Measurements from ENCODE around the gene FBL. TPM values are rescaled to one million over a fixed set of nuclear protein-coding genes. Genes with fewer than 3 reads are reported as not detected.
"Not testable (repeated sequence)": the region's sequence is repeated elsewhere in the genome, so short reads cannot be mapped to it uniquely, and the experiment has no call there.

The FBL gene
- total RNA-seq, 4 donors from 2014 or later, result 167 to 224 (median 174) TPM

GRCh38 chr19:39884721-39885120 lies 38.5 kb upstream of the FBL start:
- H3K4me3 ChIP-seq (ENCODE audit: low read depth, poor library complexity, severe bottlenecking); intact Hi-C loops (cut with DNase I; ENCODE audit: low total_unique reads): not testable (repeated sequence)
- 73 to 80% methylated on average over 5 to 6 of the region's 9 CpGs for WGBS, 2 donors
- peak in 1 of 2 donors; percentile 82 for DNase-seq (ENCODE audit: low spot score in 2 of 2)

GRCh38 chr19:39882645-39883044 lies 36.5 kb upstream of the FBL start:
- WGBS, 2 donors, result 84 to 86% methylated on average over 7 of the region's 10 CpGs
- DNase-seq (ENCODE audit: low spot score in 2 of 2); H3K4me3 ChIP-seq (ENCODE audit: low read depth, poor library complexity, severe bottlenecking); intact Hi-C loops (cut with DNase I; ENCODE audit: low total_unique reads): not testable (repeated sequence)

GRCh38 chr19:39881495-39882110 lies 35.4 kb upstream of the FBL start:
- intact Hi-C loops (cut with DNase I; ENCODE audit: low total_unique reads); H3K4me3 ChIP-seq (ENCODE audit: low read depth, poor library complexity, severe bottlenecking): not testable (repeated sequence)
- WGBS, 2 donors, result 26 to 32% methylated on average over 11 to 15 of the region's 15 CpGs
- peak in 1 of 2 donors; percentile 65 for DNase-seq (ENCODE audit: low spot score in 2 of 2)

GRCh38 chr19:39880241-39880640 lies 34.1 kb upstream of the FBL start:
- WGBS, 2 donors, result 78 to 94% methylated on average over 4 of the region's 5 CpGs
- intact Hi-C loops (cut with DNase I; ENCODE audit: low total_unique reads), result not testable (repeated sequence)

GRCh38 chr19:39879796-39880195 lies 33.6 kb upstream of the FBL start:
- H3K4me3 ChIP-seq (ENCODE audit: low read depth, poor library complexity, severe bottlenecking); intact Hi-C loops (cut with DNase I; ENCODE audit: low total_unique reads): not testable (repeated sequence)
- WGBS, 2 donors, result 92% methylated on average over 5 to 6 of the region's 8 CpGs
- DNase-seq (ENCODE audit: low spot score in 2 of 2), result peak in 1 of 2 donors; percentile 31

More at GRCh38 chr19:39880241-39880640, 34.1 kb upstream of the FBL start:
- DNase-seq (ENCODE audit: low spot score in 2 of 2), result peak in 1 of 2 donors; percentile 68
- H3K4me3 ChIP-seq (ENCODE audit: low read depth, poor library complexity, severe bottlenecking), result not testable (repeated sequence)

GRCh38 chr19:39878866-39879265 lies 32.7 kb upstream of the FBL start:
- intact Hi-C loops (cut with DNase I; ENCODE audit: low total_unique reads), result not testable (repeated sequence)
- peak in 1 of 2 donors; percentile 80 for DNase-seq (ENCODE audit: low spot score in 2 of 2)
- 80 to 85% methylated on average over 11 of the region's 11 CpGs for WGBS, 2 donors

GRCh38 chr19:39878398-39878797 lies 32.2 kb upstream of the FBL start:
- TF ChIP-seq POLR2A (IDR thresholded peaks at IDR 0.05) (no peak), CTCF (IDR thresholded peaks at IDR 0.05) (no peak)
- no peak for DNase-seq (ENCODE audit: low spot score in 2 of 2)
- H3K4me3 ChIP-seq (ENCODE audit: low read depth, poor library complexity, severe bottlenecking), result no peak overlapping the region
- 86 to 96% methylated on average over 1 of the region's 1 CpG for WGBS, 2 donors
- intact Hi-C loops (cut with DNase I; ENCODE audit: low total_unique reads), result no loop called here

More at GRCh38 chr19:39878866-39879265, 32.7 kb upstream of the FBL start:
- not testable (repeated sequence) for H3K4me3 ChIP-seq (ENCODE audit: low read depth, poor library complexity, severe bottlenecking)

- DNase-seq (ENCODE audit: low spot score in 2 of 2), result peak in 1 of 2 donors; percentile 86
- intact Hi-C loops (cut with DNase I; ENCODE audit: low total_unique reads); H3K4me3 ChIP-seq (ENCODE audit: low read depth, poor library complexity, severe bottlenecking): not testable (repeated sequence)
- 85 to 88% methylated on average over 16 to 17 of the region's 17 CpGs for WGBS, 2 donors
Observed at GRCh38 chr19:39877982-39878381, 31.8 kb upstream of the FBL start.

GRCh38 chr19:39877488-39877887 lies 31.3 kb upstream of the FBL start:
- intact Hi-C loops (cut with DNase I; ENCODE audit: low total_unique reads), result not testable (repeated sequence)
- 58 to 64% methylated on average over 11 to 12 of the region's 14 CpGs for WGBS, 2 donors

GRCh38 chr19:39876486-39876885 lies 30.3 kb upstream of the FBL start:
- DNase-seq (ENCODE audit: low spot score in 2 of 2); intact Hi-C loops (cut with DNase I; ENCODE audit: low total_unique reads); H3K4me3 ChIP-seq (ENCODE audit: low read depth, poor library complexity, severe bottlenecking): not testable (repeated sequence)
- WGBS, 2 donors, result 86 to 100% methylated on average over 2 of the region's 11 CpGs

More at GRCh38 chr19:39877488-39877887, 31.3 kb upstream of the FBL start:
- peak in 1 of 2 donors; percentile 84 for DNase-seq (ENCODE audit: low spot score in 2 of 2)
- not testable (repeated sequence) for H3K4me3 ChIP-seq (ENCODE audit: low read depth, poor library complexity, severe bottlenecking)

- WGBS, 2 donors, result 74 to 100% methylated on average over 2 to 28 of the region's 43 CpGs
- H3K4me3 ChIP-seq (ENCODE audit: low read depth, poor library complexity, severe bottlenecking); intact Hi-C loops (cut with DNase I; ENCODE audit: low total_unique reads): not testable (repeated sequence)
- DNase-seq (ENCODE audit: low spot score in 2 of 2), result peak in 1 of 2 donors; percentile 76
Observed at GRCh38 chr19:39875401-39875864, 29.3 kb upstream of the FBL start.
